ENCODE measurements around the gene AFF3. TPM values are rescaled to one million over a fixed set of nuclear protein-coding genes. Genes with fewer than 3 reads are reported as not detected.

The AFF3 gene
- total and polyA plus RNA-seq, 10 of the 15 experiments (the other 5 are each of a cell fraction or from before 2014, with no cell fraction given) = 0.26 to 5.5 (median 3.0) TPM

DNA sequence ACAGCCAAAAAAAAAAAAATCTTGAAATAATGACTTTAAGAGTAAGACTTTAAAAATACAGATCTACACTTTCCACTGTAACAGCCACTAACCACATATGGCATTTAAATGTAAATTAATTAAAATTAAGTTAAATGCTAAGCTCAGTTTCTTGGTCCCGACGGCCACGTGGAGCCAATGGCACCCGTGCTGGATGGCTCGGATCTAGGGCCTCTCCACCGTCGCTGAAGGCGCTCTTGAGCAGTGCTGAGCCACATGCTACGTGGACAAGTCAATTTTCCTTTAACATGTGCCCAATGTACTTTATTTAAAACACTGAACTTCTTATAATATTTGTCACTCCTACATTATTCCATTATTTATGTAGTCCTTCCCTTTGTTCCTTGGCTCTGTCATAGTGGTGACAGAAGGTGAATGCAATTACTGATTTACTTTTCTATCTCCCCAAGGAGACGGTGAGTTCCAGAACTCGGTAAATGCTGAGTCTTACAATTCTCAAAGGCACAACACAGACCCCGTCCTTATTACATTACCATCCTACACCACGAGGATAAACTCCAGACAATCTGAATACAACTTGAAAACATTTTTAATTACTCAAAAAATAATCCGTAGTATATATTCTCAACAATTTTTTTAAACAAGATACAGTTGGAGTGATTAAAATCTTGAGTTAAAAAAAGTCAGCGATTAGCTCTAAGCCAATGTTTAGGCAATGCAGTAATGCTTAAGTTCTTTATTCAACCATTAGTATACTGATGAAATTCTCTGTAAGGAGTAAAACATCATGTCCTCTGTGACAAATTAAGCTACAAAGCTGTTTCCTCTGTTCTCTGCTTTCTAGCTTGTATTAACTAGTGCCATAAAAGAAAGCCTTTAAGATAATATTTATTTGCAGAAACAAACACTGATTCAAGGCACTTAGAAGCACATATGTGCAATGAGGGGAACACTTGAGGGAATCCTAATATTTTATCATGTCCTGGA, 95.1 kb downstream of the AFF3 start:
- no peaks in the 10 kb centered on the region; a peak in 1 of 4 replicates for H3K27me3 ChIP-seq (replicated peaks in 1 of 2; ENCODE audit: control insufficient read depth in 2 of 2, insufficient read depth in 2 of 2, low read length in 1 of 2)
- intact Hi-C loops (cut with micrococcal nuclease; ENCODE audit: unreplicated experiment) (no loop called here), in situ Hi-C loops (cut with MboI) (no loop called here)
- DNase-seq (ENCODE audit: low read depth, low spot score) (no peak), ATAC-seq (no peak), FAIRE-seq (no peak)
- H3K79me2 ChIP-seq (ENCODE audit: control insufficient read depth, insufficient read depth, low read length) = no peaks in the 10 kb centered on the region
- H3K9me3 ChIP-seq (replicated peaks; ENCODE audit: control insufficient read depth, insufficient read depth, low read length) = no peaks in the 10 kb centered on the region
- no peak overlapping the region for H2AFZ ChIP-seq (ENCODE audit: control insufficient read depth, low read depth, low read length)
- H3K27ac ChIP-seq (ENCODE audit: control insufficient read depth, insufficient read depth) = no peak overlapping the region
- no peaks in the 10 kb centered on the region for H3K36me3 ChIP-seq (ENCODE audit: control insufficient read depth in 2 of 2, insufficient read depth in 2 of 2, low read length in 1 of 2)
- ChIA-PET RAD21 (ENCODE audit: unreplicated experiment) (no interaction called here), POLR2A (no interaction called here), SMC1A (ENCODE audit: uncharacterized antibody, unreplicated experiment) (no interaction called here), CTCF (interaction anchor here (0.6 kb wide), 1 partner anchor 82 kb away, joined by 3 read pairs; no protein-coding TSS in a partner anchor)
- H4K20me1 ChIP-seq (ENCODE audit: control insufficient read depth, insufficient read depth) = 0 out of 2 replicates have a peak, but pooled peaks cover 3% of the 10 kb centered on the region
- H3K4me2 ChIP-seq (ENCODE audit: control insufficient read depth, insufficient read depth) = no peak overlapping the region
- no TSS peak for BruUV-seq (replicated peaks)
- H3K4me3 ChIP-seq = no peak overlapping the region
- no peak for TF ChIP-seq BHLHE40 (IDR thresholded peaks at IDR 0.05; ENCODE audit: borderline replicate concordance in 1 of 2, low read depth in 2 of 2, low read length in 1 of 2)
- no peak for TF ChIP-seq TCF12 (IDR thresholded peaks at IDR 0.05; ENCODE audit: low read depth, low read length)
- no peak for TF ChIP-seq LARP7 (IDR thresholded peaks at IDR 0.05)
- no peak for TF ChIP-seq CREM (IDR thresholded peaks at IDR 0.05; ENCODE audit: low read depth)
- no peak for TF ChIP-seq KDM1A (IDR thresholded peaks at IDR 0.05; ENCODE audit: borderline replicate concordance)
- no peak for TF ChIP-seq BMI1 (IDR thresholded peaks at IDR 0.05; ENCODE audit: borderline replicate concordance)
- TF ChIP-seq ETV6 (conservative IDR thresholded peaks at IDR 0.05 in 1 of 2, IDR thresholded peaks at IDR 0.05 in 1 of 2; ENCODE audit: borderline replicate concordance in 1 of 2, low read depth in 1 of 2) = no peak
- peaks cover 3% of the 10 kb centered on the region; the same call in 1 of the 2 replicates for H3K4me1 ChIP-seq (ENCODE audit: control insufficient read depth, insufficient read depth, low read length)
- 49% methylated on average over 15 of the region's 15 CpGs for WGBS (ENCODE audit: insufficient coverage, insufficient replicate concordance, low lambda C conversion rate, missing lambda C conversion rate)
- H3K9ac ChIP-seq (ENCODE audit: control insufficient read depth, insufficient read depth, low read length) = no peak overlapping the region

All from GM12878 (cell line).